ENCODE measurements around the gene CACNG5.
A peak's percentile ranks its signal among the peaks of the same experiment; 100 is the strongest.

Gene CACNG5, protein sequence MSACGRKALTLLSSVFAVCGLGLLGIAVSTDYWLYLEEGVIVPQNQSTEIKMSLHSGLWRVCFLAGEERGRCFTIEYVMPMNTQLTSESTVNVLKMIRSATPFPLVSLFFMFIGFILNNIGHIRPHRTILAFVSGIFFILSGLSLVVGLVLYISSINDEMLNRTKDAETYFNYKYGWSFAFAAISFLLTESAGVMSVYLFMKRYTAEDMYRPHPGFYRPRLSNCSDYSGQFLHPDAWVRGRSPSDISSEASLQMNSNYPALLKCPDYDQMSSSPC

DNA sequence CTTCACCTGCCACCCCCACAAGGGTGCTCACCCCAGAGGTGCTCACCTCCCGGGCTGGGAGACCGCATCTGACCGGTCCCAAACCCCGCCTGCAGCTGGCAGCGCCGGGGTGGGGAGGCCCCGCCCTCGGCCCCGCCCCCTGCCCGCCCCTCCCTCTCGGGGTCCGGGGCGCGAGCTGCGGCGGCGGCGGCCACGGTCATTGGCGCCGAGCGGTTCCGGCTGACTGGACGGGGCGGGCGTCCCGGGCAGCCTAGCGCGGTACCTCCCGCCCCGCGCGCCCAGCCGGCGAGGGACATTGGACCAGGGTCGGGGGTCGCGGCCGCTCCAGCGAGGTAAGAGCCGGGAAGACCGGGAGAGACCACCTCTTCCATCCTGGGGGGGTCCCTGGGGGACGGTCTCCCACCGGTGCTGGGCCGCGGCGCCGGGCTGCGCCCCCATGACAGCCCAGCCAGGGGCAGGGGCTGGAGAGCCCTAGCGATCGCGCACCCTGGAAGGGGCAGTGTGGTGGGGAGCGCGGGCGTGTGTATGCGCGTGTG is at the start of gene CACNG5:
CACNG5 (plus strand) TSS at position 199 of the 536 bp plus-strand sequence. CDS start 42,216 bp downstream, outside the sequence.
- no peak for DNase-seq

GRCh38 chr17:66786107-66786506 is 48.8 kb upstream of the CACNG5 start:
- no peak for DNase-seq

GRCh38 chr17:66787914-66788313 is 47.0 kb upstream of the CACNG5 start:
- no peak for DNase-seq

- DNase-seq, result no peak
Observed at GRCh38 chr17:66789093-66789492, 45.8 kb upstream of the CACNG5 start.

DNA sequence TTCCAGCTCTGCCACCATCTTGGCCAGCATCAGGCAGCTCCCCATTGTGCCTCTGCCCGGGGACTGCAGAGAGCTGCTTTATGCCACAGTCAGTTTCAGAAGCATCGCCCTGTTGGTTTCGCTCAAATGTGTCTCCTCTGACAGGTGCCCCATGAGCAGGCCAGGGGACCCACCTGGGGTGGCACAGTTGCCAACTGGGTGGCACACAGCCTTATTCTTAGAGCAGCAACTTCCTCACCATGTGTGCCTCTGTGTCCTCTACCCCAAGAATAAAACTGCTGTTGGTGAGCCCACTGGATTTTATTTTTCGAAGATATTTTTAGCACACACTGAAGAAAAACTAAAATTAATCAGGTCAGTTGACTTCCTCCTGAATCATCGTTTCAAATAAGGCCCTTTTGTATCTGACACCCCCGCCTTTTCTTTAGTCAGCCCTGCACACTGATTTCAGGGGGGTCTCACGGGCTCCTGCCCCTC is 44.9 kb upstream of the CACNG5 start:
- no peak for DNase-seq

DNA sequence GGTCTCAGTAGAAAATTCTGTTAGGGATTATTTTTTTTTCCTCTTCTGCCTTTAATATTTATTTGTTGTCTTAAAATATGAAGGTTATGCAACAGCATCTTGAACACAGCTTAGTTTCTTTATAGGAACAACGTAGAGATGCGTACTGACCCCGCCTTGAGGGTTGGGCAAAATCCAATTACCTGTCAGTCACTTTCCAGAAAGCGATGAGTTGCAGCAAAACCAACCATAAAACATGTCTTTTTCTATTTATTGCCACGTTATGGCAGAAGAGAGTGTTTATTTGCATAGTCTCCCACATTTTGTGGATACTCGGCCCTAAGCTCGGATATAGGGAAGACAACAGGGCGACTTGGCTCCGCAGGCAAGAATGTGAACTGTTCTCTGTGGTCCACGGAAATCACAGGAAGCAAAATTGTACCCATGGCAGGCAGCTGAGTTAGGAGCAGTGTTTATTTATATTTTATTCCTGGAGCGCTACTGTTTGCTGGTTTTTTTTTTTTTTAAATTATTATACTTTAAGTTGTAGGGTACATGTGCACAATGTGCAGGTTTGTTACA is 44.3 kb upstream of the CACNG5 start:
- no peak for DNase-seq

- DNase-seq, result peak; percentile 64
Observed at GRCh38 chr17:66791347-66791746, 43.6 kb upstream of the CACNG5 start.

DNA sequence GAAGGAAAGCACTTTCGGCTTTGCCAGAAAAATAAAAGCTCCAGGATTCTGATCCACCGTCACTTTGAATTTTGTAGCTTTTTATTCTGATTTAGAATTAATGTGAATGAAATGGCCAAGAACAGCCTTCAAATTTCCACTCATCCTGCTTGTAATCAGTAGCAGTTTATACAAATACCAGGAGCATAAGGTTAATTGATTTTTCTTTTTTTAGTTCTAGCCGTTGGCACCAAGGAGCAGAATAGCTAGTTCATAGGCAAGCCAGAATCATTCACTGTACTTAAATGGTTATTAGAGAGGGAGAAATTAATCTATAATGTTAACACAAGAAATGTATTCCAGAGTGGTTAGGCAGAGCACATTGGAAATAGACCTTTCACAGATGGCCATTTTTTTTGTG is 41.1 kb upstream of the CACNG5 start:
- no peak for DNase-seq

GRCh38 chr17:66795486-66795885 is 39.4 kb upstream of the CACNG5 start:
- DNase-seq, result no peak

DNA sequence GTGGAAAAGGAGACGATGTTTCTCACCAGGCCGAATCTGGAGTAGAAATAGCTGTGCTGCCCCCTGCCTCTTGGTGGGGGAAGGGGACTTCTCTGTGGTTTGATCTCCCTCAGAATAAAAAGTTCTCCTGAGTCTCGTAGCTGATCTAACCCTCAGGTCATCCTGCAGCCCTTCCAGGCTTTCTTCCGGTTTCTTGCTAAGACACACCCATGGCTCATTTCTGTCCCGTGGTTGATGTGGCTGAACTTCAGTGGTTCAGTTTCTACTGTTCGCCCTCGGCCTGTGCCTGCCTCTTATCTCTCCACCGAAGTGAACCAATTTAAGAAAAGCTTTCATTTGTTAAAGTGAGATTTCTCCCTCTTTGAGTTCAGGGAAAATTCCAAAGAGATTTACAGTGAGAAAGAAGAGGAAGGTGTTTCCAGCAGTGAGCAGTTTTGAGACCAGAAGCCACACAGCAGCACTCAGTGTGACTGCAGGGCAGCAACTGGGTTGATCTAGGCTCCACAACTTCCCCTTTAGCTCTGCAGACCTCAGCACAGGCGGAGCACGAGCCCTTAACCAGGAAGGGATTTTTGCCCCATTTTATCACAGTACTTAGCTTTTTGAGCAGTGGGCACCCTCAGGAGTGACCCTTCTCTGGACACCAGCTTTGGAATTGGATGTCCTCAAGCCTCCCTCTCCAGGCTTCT is 34.9 kb upstream of the CACNG5 start:
- no peak for DNase-seq

DNA sequence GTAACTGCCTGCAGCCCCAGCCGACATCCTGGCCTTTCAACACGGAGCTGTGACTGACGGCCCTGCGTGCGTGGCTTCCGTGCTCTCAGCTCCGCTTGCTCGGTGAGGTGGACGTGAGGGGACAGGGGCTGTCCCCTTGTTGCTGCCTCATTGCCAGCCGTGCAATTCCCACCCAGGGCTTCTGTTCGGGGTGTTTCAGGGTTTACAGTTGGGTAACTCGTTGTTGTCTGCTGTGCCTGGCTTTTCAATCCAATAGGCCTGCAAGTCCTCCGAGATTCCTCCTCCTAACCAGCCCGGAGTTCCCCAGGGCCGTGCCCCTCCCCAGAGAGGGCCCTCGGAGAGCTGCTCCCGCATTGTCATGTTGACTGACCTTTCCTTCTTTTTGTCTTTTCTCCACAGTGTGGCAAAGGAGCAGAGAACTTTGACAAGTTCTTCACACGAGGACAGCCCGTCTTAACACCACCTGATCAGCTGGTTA is 31.4 kb upstream of the CACNG5 start:
- DNase-seq, result no peak

GRCh38 chr17:66805567-66805966 is 29.4 kb upstream of the CACNG5 start:
- peak; percentile 58 for DNase-seq

- peak; percentile 46 for DNase-seq
Observed at GRCh38 chr17:66807182-66807581, 27.7 kb upstream of the CACNG5 start.

DNA sequence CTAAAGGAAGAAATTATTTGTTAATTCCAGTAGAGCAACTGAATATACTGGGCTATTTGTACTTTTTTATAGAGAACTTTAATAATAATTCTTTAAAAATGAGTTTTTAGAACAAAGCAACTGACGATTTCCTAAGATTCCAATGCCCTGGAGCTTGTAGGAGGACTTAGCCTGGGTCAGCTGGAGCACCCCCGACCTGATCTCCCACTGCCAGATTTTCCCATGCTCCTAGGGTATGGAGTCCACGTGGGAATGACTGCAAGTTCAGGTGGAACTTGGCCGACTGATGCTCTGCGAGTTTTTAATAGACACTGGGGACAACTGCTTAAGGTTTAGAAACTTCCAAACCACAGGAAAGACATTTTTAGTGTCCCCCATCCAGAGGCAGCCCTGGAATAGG is 25.5 kb upstream of the CACNG5 start:
- DNase-seq, result no peak

- no peak for DNase-seq
Observed at GRCh38 chr17:66810951-66811682, 23.8 kb upstream of the CACNG5 start.

DNA sequence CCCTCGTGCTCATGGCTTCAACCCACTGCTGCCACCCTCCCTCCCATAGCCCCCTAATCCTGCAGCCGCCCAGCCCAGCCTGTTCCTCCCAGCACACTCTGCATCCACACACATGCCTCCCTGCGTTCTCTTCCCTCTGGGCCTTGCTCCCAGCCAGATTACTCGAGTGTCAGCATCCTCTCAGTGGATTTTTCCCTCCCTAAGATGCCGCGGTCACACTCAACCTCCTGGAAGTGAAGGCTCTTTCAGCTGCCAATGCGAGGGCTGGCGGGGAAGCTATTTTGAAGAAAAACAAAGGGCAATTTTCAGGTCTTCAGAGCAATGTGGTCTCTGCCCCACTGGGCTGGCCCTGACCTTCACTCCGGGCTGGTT is 23.2 kb upstream of the CACNG5 start:
- no peak for DNase-seq

- DNase-seq, result no peak
Observed at GRCh38 chr17:66812571-66812970, 22.3 kb upstream of the CACNG5 start.

GRCh38 chr17:66813296-66813695 is 21.6 kb upstream of the CACNG5 start:
- DNase-seq, result no peak

DNA sequence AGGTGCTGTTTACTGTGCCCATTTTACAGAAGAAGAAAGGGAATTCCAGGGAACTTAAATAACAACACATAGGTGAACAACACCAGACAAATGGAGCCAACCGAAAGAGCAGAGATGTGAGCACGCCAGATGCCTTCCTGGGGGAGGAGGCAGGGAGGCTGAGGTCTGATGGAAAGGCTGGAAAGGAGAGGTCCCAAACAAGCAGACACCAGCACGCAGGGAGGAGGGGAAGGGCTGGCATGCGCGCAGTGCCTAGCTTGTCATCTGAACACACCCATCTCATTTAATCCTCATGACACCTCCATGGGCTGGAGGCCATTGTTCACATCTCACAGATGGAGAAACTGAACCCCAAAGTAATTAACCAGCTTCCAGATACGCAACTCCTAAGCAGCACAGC is 20.9 kb upstream of the CACNG5 start:
- DNase-seq, result no peak

- DNase-seq, result no peak
Observed at GRCh38 chr17:66814570-66814969, 20.3 kb upstream of the CACNG5 start.

GRCh38 chr17:66817750-66818149 is 17.2 kb upstream of the CACNG5 start:
- no peak for DNase-seq

DNA sequence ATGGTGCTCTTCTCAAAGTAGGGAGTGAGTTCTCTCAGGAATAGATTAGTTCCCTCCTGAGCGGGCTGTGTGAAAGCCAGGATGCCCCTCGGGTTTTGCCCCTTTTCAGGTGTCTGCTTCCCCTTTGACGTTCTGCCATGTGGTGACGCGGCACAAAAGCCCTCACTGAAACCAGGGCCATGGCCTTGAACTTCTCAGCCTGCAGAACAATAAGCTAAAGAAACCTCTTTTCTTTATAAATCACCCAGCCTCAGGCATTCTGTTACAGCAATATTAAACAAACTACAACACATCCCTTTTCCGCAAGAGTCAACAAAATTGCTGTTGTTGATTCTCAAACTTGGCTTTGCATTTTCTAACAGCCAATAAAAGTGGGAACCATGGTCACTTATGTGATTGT is 15.5 kb upstream of the CACNG5 start:
- no peak for DNase-seq

GRCh38 chr17:66822009-66822408 is 12.9 kb upstream of the CACNG5 start:
- DNase-seq, result no peak
